T-helper 22 cell (primary cell): ENCODE measurements around the gene PIMREG.

Experiments used
- DNase-seq: peaks from one replicate; pipeline ENCODE4 v3.0.0-alpha.2; 2020; ENCODE audit warnings: low read depth

Gene PIMREG

GRCh38 chr17:6437956-6438355 is 6.3 kb upstream of the PIMREG start:
- no peak for DNase-seq

GRCh38 chr17:6439951-6440350 is 4.3 kb upstream of the PIMREG start:
- DNase-seq, result no peak

- DNase-seq, result no peak
Measured at GRCh38 chr17:6442775-6443174, 1.5 kb upstream of the PIMREG start.

GRCh38 chr17:6444571-6445335 is 498 bp downstream of the PIMREG start:
- DNase-seq, result no peak

GRCh38 chr17:6446516-6447100 is 2.4 kb downstream of the PIMREG start:
- no peak for DNase-seq

GRCh38 chr17:6448473-6448872 is 4.2 kb downstream of the PIMREG start:
- DNase-seq, result no peak

GRCh38 chr17:6449307-6449706 is 5.1 kb downstream of the PIMREG start:
- no peak for DNase-seq

- no peak for DNase-seq
Measured at GRCh38 chr17:6450926-6451832, 6.9 kb downstream of the PIMREG start.

- no peak for DNase-seq
Measured at GRCh38 chr17:6452471-6453266, 8.4 kb downstream of the PIMREG start.

GRCh38 chr17:6453279-6454024 is 9.2 kb downstream of the PIMREG start:
- DNase-seq, result no peak

- no peak for DNase-seq
Measured at GRCh38 chr17:6454495-6455320, 10.5 kb downstream of the PIMREG start.

- DNase-seq, result no peak
Measured at GRCh38 chr17:6455321-6455705, 11.1 kb downstream of the PIMREG start.

GRCh38 chr17:6456321-6456720 is 12.1 kb downstream of the PIMREG start:
- DNase-seq, result no peak

GRCh38 chr17:6456914-6457687 is 12.8 kb downstream of the PIMREG start:
- DNase-seq, result no peak

- no peak for DNase-seq
Measured at GRCh38 chr17:6457688-6458459, 13.6 kb downstream of the PIMREG start.

- DNase-seq, result no peak
Measured at GRCh38 chr17:6458460-6458950, 14.2 kb downstream of the PIMREG start.

GRCh38 chr17:6460531-6461161 is 16.4 kb downstream of the PIMREG start:
- no peak for DNase-seq

- DNase-seq, result no peak
Measured at GRCh38 chr17:6461246-6461645, 17.0 kb downstream of the PIMREG start.
